Suprapubic skin (tissue), 3 donors: ENCODE data around the gene KANSL3.

Experiments
- CTCF ChIP-seq, 2 donors: fragments of 200-600 bp in 1 of 2; fragments of 450-650 bp in 1 of 2; sonication (generic) in 1 of 2; IDR thresholded peaks; one replicate each; pipeline ENCODE4 v1.5.1; 2016 to 2019; ENCODE audit warnings: antibody characterized with exemption in 2 of 2, mild to moderate bottlenecking in 1 of 2, moderate library complexity in 1 of 2
- EP300 ChIP-seq: sonication (generic); formaldehyde crosslinking; IDR thresholded peaks from one replicate; pipeline ENCODE4 v1.6.1; 2017; ENCODE audit warnings: antibody characterized with exemption
- POLR2A ChIP-seq, 2 donors: fragments of 450-650 bp; IDR thresholded peaks; one replicate each; pipeline ENCODE4 v1.6.1; 2017; ENCODE audit warnings: antibody characterized with exemption in 2 of 2, mild to moderate bottlenecking in 2 of 2, moderate library complexity in 2 of 2

DNA sequence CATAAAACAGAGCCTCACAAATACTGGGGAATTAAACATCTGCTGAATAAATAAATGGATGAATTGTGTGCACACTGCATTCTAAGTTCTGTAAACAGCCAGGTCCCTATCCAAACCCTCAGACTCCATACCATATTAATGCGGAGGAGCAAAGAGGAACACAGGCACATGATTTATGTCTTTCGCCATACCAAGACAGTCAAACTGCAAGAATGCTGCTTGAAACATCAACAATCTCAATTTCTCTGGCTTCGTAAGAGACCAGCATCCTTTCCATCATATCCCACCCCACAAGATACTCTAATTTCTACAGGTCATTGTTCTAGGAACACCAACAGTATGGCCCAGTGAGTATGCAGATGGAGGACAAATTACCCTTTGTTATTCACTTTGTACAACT, 15.0 kb downstream of the KANSL3 start:
- TF ChIP-seq POLR2A (IDR thresholded peaks at IDR 0.05) = no peak
- no peak for TF ChIP-seq CTCF (IDR thresholded peaks at IDR 0.05)
- no peak for TF ChIP-seq EP300
